Sigmoid colon (tissue), 7 donors: ENCODE measurements around the gene CASP7. TPM values are rescaled to one million over a fixed set of nuclear protein-coding genes. Genes with fewer than 3 reads are reported as not detected.

Source experiments
- DNase-seq: peaks from one replicate; pipeline ENCODE4 v3.0.0-alpha.2; 2019
- H3K27ac ChIP-seq, 4 donors: fragments of 200-600 bp; sonication (generic); one replicate each; pipeline ENCODE4 v1.5.1; 2016 to 2019; ENCODE audit warnings: mild to moderate bottlenecking in 1 of 4
- H3K27me3 ChIP-seq, 3 donors: fragments of 200-600 bp; sonication (generic); one replicate each; pipeline ENCODE4 v1.5.1; 2019; ENCODE audit warnings: mild to moderate bottlenecking in 1 of 3
- H3K36me3 ChIP-seq, 4 donors: fragments of 200-600 bp; sonication (generic); one replicate each; pipeline ENCODE4 v1.5.1; 2016 to 2019
- H3K4me1 ChIP-seq, 4 donors: fragments of 200-600 bp; sonication (generic); one replicate each; pipeline ENCODE4 v1.5.1; 2017 to 2019
- H3K4me3 ChIP-seq, 4 donors: fragments of 200-600 bp; sonication (generic); one replicate each; pipeline ENCODE4 v1.5.1; 2017 to 2019; ENCODE audit warnings: mild to moderate bottlenecking in 2 of 4, moderate library complexity in 1 of 4
- H3K9me3 ChIP-seq, 4 donors: fragments of 200-600 bp in 3 of 4; sonication (generic) in 3 of 4; one replicate each; pipeline versions ENCODE4 v1.5.1 to v1.6.1; 2013 to 2019
- CTCF ChIP-seq, 4 experiments: fragments of 450-650 bp in 3 of 4; fragments of 200-600 bp in 1 of 4; IDR thresholded peaks; one replicate each; pipeline ENCODE4 v1.5.1; 2016 to 2019; ENCODE audit warnings: antibody characterized with exemption in 4 of 4, mild to moderate bottlenecking in 3 of 4, moderate library complexity in 2 of 4
- EP300 ChIP-seq, 4 donors: sonication (generic); formaldehyde crosslinking; IDR thresholded peaks; one replicate each; pipeline ENCODE4 v1.6.1; 2017; ENCODE audit warnings: antibody characterized with exemption in 4 of 4
- POLR2A ChIP-seq, 2 donors: fragments of 450-650 bp; IDR thresholded peaks; one replicate each; pipeline ENCODE4 v1.6.1; 2016; ENCODE audit warnings: antibody characterized with exemption in 2 of 2, mild to moderate bottlenecking in 2 of 2, moderate library complexity in 2 of 2
- POLR2AphosphoS5 ChIP-seq, 4 donors: sonication (generic); formaldehyde crosslinking; IDR thresholded peaks; one replicate each; pipeline ENCODE4 v1.6.1; 2017; ENCODE audit warnings: antibody characterized with exemption in 4 of 4
- WGBS, 2 donors: extraction: QIAGEN DNeasy Blood & Tissue Kit; methylation state at CpG; one replicate each; pipeline ENCODE4 v1.1.7; 2013; 5-methylcytosine and 5-hydroxymethylcytosine counted together
- intact Hi-C: fragments of 100-400 bp; cut with DNase I; formaldehyde crosslinking; loops from one replicate; pipeline ENCODE4 v1.15.1; 2023
- polyA plus RNA-seq, 3 donors: library from polyadenylated mRNA; stranded (reverse); fragments of 200-250 nt; gene quantifications; one replicate each; pipeline ENCODE4 v1.2.3, GENCODE V29; 2013
- total RNA-seq, 4 donors: library from RNA; depleted of rRNA; stranded (reverse); fragments of >200 nt; gene quantifications; one replicate each; pipeline ENCODE4 v1.1.0, GENCODE V29; 2016
- donor health status: healthy with polysubstance abuse.
- donor health status: Bipolar disorder and iron deficiency.
- donor health status: healthy.

The CASP7 gene
- total and polyA plus RNA-seq, 7 donors = 11.4 to 338 (median 17.8) TPM

GRCh38 chr10:113656896-113657295 is 22.8 kb upstream of the CASP7 start:
- intact Hi-C loops = no loop called here
- no peaks in the 10 kb centered on the region for H3K9me3 ChIP-seq
- H3K36me3 ChIP-seq = no peaks in the 10 kb centered on the region
- no peak for DNase-seq
- WGBS, 2 donors = 55% methylated on average over 2 of the region's 2 CpGs
- TF ChIP-seq POLR2AphosphoS5 (IDR thresholded peaks at IDR 0.05) = no peak
- TF ChIP-seq POLR2A (IDR thresholded peaks at IDR 0.05) = no peak
- no peak for TF ChIP-seq CTCF (IDR thresholded peaks at IDR 0.05)
- TF ChIP-seq EP300 (IDR thresholded peaks at IDR 0.05) = no peak
- H3K27ac ChIP-seq = no peak overlapping the region
- no peaks in the 10 kb centered on the region for H3K4me1 ChIP-seq
- no peaks in the 10 kb centered on the region for H3K27me3 ChIP-seq
- H3K4me3 ChIP-seq = no peak overlapping the region

- intact Hi-C loops = no loop called here
- no peaks in the 10 kb centered on the region for H3K9me3 ChIP-seq
- H3K4me3 ChIP-seq = no peak overlapping the region
- H3K27me3 ChIP-seq = no peaks in the 10 kb centered on the region
- TF ChIP-seq EP300 (IDR thresholded peaks at IDR 0.05) = no peak
- no peak for TF ChIP-seq CTCF (IDR thresholded peaks at IDR 0.05)
- TF ChIP-seq POLR2A (IDR thresholded peaks at IDR 0.05) = no peak
- TF ChIP-seq POLR2AphosphoS5 (IDR thresholded peaks at IDR 0.05) = no peak
- no peak overlapping the region for H3K27ac ChIP-seq
- H3K36me3 ChIP-seq = no peaks in the 10 kb centered on the region
- no peaks in the 10 kb centered on the region for H3K4me1 ChIP-seq
- no peak for DNase-seq
Observed at GRCh38 chr10:113657544-113657943, 22.2 kb upstream of the CASP7 start.

GRCh38 chr10:113661332-113661731 is 18.4 kb upstream of the CASP7 start:
- Histone ChIP-seq H3K27ac (no peak overlapping the region), H3K4me3 (no peak overlapping the region), H3K9me3 (no peaks in the 10 kb centered on the region), H3K27me3 (no peaks in the 10 kb centered on the region), H3K36me3 (no peaks in the 10 kb centered on the region), H3K4me1 (no peaks in the 10 kb centered on the region)
- TF ChIP-seq POLR2A (IDR thresholded peaks at IDR 0.05) = no peak
- TF ChIP-seq CTCF (IDR thresholded peaks at IDR 0.05) = no peak
- TF ChIP-seq EP300 (IDR thresholded peaks at IDR 0.05) = no peak
- TF ChIP-seq POLR2AphosphoS5 (IDR thresholded peaks at IDR 0.05) = no peak
- 91 to 96% methylated on average over 2 of the region's 2 CpGs for WGBS, 2 donors
- DNase-seq = no peak
- intact Hi-C loops = no loop called here

GRCh38 chr10:113663142-113663541 is 16.6 kb upstream of the CASP7 start:
- H3K27me3 ChIP-seq = no peaks in the 10 kb centered on the region
- H3K36me3 ChIP-seq = no peaks in the 10 kb centered on the region
- H3K4me3 ChIP-seq = no peak overlapping the region
- no peak overlapping the region for H3K27ac ChIP-seq
- no peak for DNase-seq
- intact Hi-C loops = no loop called here
- TF ChIP-seq CTCF (IDR thresholded peaks at IDR 0.05) = no peak
- TF ChIP-seq POLR2AphosphoS5 (IDR thresholded peaks at IDR 0.05) = no peak
- no peak for TF ChIP-seq POLR2A (IDR thresholded peaks at IDR 0.05)
- no peak for TF ChIP-seq EP300 (IDR thresholded peaks at IDR 0.05)
- no peaks in the 10 kb centered on the region for H3K4me1 ChIP-seq
- H3K9me3 ChIP-seq = no peaks in the 10 kb centered on the region
- 69 to 74% methylated on average over 5 of the region's 5 CpGs for WGBS, 2 donors

GRCh38 chr10:113663908-113664307 is 15.8 kb upstream of the CASP7 start, which contains the start of gene NRAP:
Gene NRAP (minus strand): TSS chr10:113664041. CDS start chr10:113663882, 159 bp downstream.
- Histone ChIP-seq H3K36me3 (no peaks in the 10 kb centered on the region), H3K27ac (no peak within 1 kb of the TSS), H3K4me3 (no peak within 1 kb of the TSS), H3K27me3 (no peaks in the 10 kb centered on the region), H3K9me3 (no peaks in the 10 kb centered on the region), H3K4me1 (no peaks in the 10 kb centered on the region)
- TF ChIP-seq EP300 (IDR thresholded peaks at IDR 0.05) = no peak
- TF ChIP-seq CTCF (IDR thresholded peaks at IDR 0.05) = no peak
- TF ChIP-seq POLR2AphosphoS5 (IDR thresholded peaks at IDR 0.05) = no peak
- no peak for TF ChIP-seq POLR2A (IDR thresholded peaks at IDR 0.05)
- no peak for DNase-seq
- intact Hi-C loops = no loop called here
- 88 to 91% methylated on average over 5 of the region's 5 CpGs for WGBS, 2 donors
